Measurements from ENCODE around the gene GDPD4.

GDPD4 gene

DNA sequence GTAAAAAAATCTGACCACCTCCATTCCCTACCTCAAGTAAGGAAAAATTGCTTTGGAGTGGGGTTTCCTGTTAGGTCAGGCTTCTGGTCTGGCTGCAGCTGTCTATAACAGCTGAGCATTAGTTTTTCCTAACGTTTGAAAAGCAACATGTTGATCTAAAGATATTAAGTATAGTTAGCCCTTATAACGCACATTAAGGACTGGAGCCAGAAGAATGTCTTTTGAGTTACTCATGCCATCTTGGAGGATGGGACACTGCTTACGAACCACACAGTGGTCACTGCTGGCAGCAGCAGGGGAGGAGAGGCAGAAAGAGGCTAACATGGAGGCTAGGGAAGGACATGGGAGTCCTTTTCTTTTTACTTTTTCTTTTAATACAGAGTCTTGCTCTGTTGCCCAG is 44.1 kb upstream of the GDPD4 start:
- Histone ChIP-seq H3K4me1 (ENCODE audit: insufficient read depth, low read length, poor library complexity, severe bottlenecking) (peaks cover 6% of the 10 kb centered on the region), H3K4me2 (ENCODE audit: low read depth, low read length, poor library complexity, severe bottlenecking) (no peak overlapping the region), H3K4me3 (ENCODE audit: low read length, poor library complexity, severe bottlenecking) (no peak overlapping the region), H3K9ac (ENCODE audit: low read depth, low read length, poor library complexity, severe bottlenecking) (no peak overlapping the region), H3K9me2 (replicated peaks; ENCODE audit: low read depth, low read length) (no peaks in the 10 kb centered on the region), H3K9me3 (ENCODE audit: insufficient read depth, low read depth, low read length) (no peaks in the 10 kb centered on the region), H3K27me3 (ENCODE audit: insufficient read depth, low read length, poor library complexity, severe bottlenecking) (no peaks in the 10 kb centered on the region), H3F3A (ENCODE audit: low read depth) (no peaks in the 10 kb centered on the region), H2AFZ (ENCODE audit: low read length) (no peak overlapping the region), H3K79me2 (ENCODE audit: insufficient read depth, low read length) (no peaks in the 10 kb centered on the region), H4K20me1 (ENCODE audit: insufficient read depth, low read length, poor library complexity, severe bottlenecking) (no peaks in the 10 kb centered on the region), H3K36me3 (ENCODE audit: insufficient read depth, low read length) (peaks cover 37% of the 10 kb centered on the region; the same call in 1 of the 2 replicates)
- TF ChIP-seq, protein P1, sequence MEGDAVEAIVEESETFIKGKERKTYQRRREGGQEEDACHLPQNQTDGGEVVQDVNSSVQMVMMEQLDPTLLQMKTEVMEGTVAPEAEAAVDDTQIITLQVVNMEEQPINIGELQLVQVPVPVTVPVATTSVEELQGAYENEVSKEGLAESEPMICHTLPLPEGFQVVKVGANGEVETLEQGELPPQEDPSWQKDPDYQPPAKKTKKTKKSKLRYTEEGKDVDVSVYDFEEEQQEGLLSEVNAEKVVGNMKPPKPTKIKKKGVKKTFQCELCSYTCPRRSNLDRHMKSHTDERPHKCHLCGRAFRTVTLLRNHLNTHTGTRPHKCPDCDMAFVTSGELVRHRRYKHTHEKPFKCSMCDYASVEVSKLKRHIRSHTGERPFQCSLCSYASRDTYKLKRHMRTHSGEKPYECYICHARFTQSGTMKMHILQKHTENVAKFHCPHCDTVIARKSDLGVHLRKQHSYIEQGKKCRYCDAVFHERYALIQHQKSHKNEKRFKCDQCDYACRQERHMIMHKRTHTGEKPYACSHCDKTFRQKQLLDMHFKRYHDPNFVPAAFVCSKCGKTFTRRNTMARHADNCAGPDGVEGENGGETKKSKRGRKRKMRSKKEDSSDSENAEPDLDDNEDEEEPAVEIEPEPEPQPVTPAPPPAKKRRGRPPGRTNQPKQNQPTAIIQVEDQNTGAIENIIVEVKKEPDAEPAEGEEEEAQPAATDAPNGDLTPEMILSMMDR (conservative IDR thresholded peaks at IDR 0.05; ENCODE audit: low read length), result no peak
- no peak for TF ChIP-seq EZH2phosphoT487 (IDR thresholded peaks at IDR 0.05; ENCODE audit: borderline replicate concordance)

- no peaks in the 10 kb centered on the region for H3K9me3 ChIP-seq (ENCODE audit: insufficient read depth, low read depth, low read length)
- H3K79me2 ChIP-seq (ENCODE audit: insufficient read depth, low read length), result no peaks in the 10 kb centered on the region
- no peaks in the 10 kb centered on the region for H3K4me1 ChIP-seq (ENCODE audit: insufficient read depth, low read length, poor library complexity, severe bottlenecking)
- no peak overlapping the region for H3K4me3 ChIP-seq (ENCODE audit: low read length, poor library complexity, severe bottlenecking)
- H3K4me2 ChIP-seq (ENCODE audit: low read depth, low read length, poor library complexity, severe bottlenecking), result no peak overlapping the region
- no peaks in the 10 kb centered on the region for H3K9me2 ChIP-seq (replicated peaks; ENCODE audit: low read depth, low read length)
- H4K20me1 ChIP-seq (ENCODE audit: insufficient read depth, low read length, poor library complexity, severe bottlenecking), result no peaks in the 10 kb centered on the region
- no peaks in the 10 kb centered on the region for H3K27me3 ChIP-seq (ENCODE audit: insufficient read depth, low read length, poor library complexity, severe bottlenecking)
- H3K36me3 ChIP-seq (ENCODE audit: insufficient read depth, low read length), result peaks cover 43% of the 10 kb centered on the region; the same call in 1 of the 2 replicates
- TF ChIP-seq EZH2phosphoT487 (IDR thresholded peaks at IDR 0.05; ENCODE audit: borderline replicate concordance), result no peak
- TF ChIP-seq, protein P1 (conservative IDR thresholded peaks at IDR 0.05; ENCODE audit: low read length), result no peak
- no peaks in the 10 kb centered on the region for H3F3A ChIP-seq (ENCODE audit: low read depth)
- H2AFZ ChIP-seq (ENCODE audit: low read length), result no peak overlapping the region
- no peak overlapping the region for H3K9ac ChIP-seq (ENCODE audit: low read depth, low read length, poor library complexity, severe bottlenecking)
These were observed 39.0 kb upstream of the GDPD4 start for GRCh38 chr11:77340501-77340900.

DNA sequence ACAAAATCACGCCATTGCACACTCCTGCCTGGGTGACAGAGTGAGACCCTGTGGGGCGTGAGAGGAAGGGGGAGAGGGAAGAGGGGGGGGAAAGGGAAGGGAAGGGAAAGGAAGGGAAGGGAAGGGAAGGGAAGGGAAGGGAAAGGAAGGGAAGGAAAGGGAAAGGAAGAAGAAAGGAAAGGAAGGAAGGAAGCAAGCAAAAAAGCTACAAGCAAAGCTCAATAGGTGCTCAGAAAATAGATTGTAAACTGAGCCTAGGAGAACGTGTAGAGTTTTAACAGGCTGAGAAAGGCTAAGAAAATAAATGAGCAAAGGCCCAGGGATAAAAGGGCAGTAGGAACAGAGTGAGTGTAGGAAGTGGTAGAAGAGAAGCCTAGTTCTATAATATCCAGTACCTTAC is 30.8 kb upstream of the GDPD4 start:
- H3K9me2 ChIP-seq (replicated peaks; ENCODE audit: low read depth, low read length), result no peaks in the 10 kb centered on the region
- no peaks in the 10 kb centered on the region for H4K20me1 ChIP-seq (ENCODE audit: insufficient read depth, low read length, poor library complexity, severe bottlenecking)
- H3K79me2 ChIP-seq (ENCODE audit: insufficient read depth, low read length), result no peaks in the 10 kb centered on the region
- H3F3A ChIP-seq (ENCODE audit: low read depth), result no peaks in the 10 kb centered on the region; the same call in 1 of the 2 replicates
- H3K9ac ChIP-seq (ENCODE audit: low read depth, low read length, poor library complexity, severe bottlenecking), result no peak overlapping the region
- TF ChIP-seq, protein P1 (conservative IDR thresholded peaks at IDR 0.05; ENCODE audit: low read length), result no peak
- TF ChIP-seq EZH2phosphoT487 (IDR thresholded peaks at IDR 0.05; ENCODE audit: borderline replicate concordance), result no peak
- no peak overlapping the region for H3K4me2 ChIP-seq (ENCODE audit: low read depth, low read length, poor library complexity, severe bottlenecking)
- no peak overlapping the region for H3K4me3 ChIP-seq (ENCODE audit: low read length, poor library complexity, severe bottlenecking)
- H3K9me3 ChIP-seq (ENCODE audit: insufficient read depth, low read depth, low read length), result no peaks in the 10 kb centered on the region
- H3K27me3 ChIP-seq (ENCODE audit: insufficient read depth, low read length, poor library complexity, severe bottlenecking), result no peaks in the 10 kb centered on the region
- no peaks in the 10 kb centered on the region for H3K4me1 ChIP-seq (ENCODE audit: insufficient read depth, low read length, poor library complexity, severe bottlenecking)
- H2AFZ ChIP-seq (ENCODE audit: low read length), result no peak overlapping the region
- peaks cover 41% of the 10 kb centered on the region; the same call in 1 of the 2 replicates for H3K36me3 ChIP-seq (ENCODE audit: insufficient read depth, low read length)
